Keratinocyte (primary cell): ENCODE results near the gene GPC3. TPM values are rescaled to one million over a fixed set of nuclear protein-coding genes. Genes with fewer than 3 reads are reported as not detected.

ENCODE experiments used
- DNase-seq: peaks from one replicate; pipeline ENCODE4 v3.0.0-alpha.2; 2011; ENCODE audit warnings: low read depth, missing footprints, low spot score
- FAIRE-seq: peaks from 2 replicates; lab custom pipeline; 2011; peaks lifted over from hg19 to GRCh38; lab: Jason Lieb, UNC
- H2AFZ ChIP-seq: 2 replicates; pipeline ENCODE4 v1.6.0; 2012; ENCODE audit warnings: low read length, control low read depth, inconsistent platforms; ENCODE audit not compliant: control insufficient read depth
- H3K27ac ChIP-seq: 2 replicates; pipeline ENCODE4 v1.5.1; 2011; ENCODE audit warnings: low read length; ENCODE audit not compliant: control insufficient read depth, insufficient read depth
- H3K27me3 ChIP-seq: 3 replicates; pipeline ENCODE4 v1.6.0; 2011; ENCODE audit warnings: low read length; ENCODE audit not compliant: control insufficient read depth, insufficient read depth; ENCODE audit errors: extremely low read depth
- H3K36me3 ChIP-seq, 2 experiments: 2 replicates in 1 of 2; 3 replicates in 1 of 2; pipeline ENCODE4 v1.5.1; 2011; ENCODE audit warnings: low read length in 2 of 2, mild to moderate bottlenecking in 1 of 2; ENCODE audit not compliant: control insufficient read depth in 2 of 2, insufficient read depth in 2 of 2; ENCODE audit errors: extremely low read depth in 1 of 2
- H3K4me1 ChIP-seq: 3 replicates; pipeline ENCODE4 v1.5.1; 2011; ENCODE audit warnings: low read length; ENCODE audit not compliant: control insufficient read depth, insufficient read depth; ENCODE audit errors: extremely low read depth
- H3K4me2 ChIP-seq: 3 replicates; pipeline ENCODE4 v1.6.0; 2011; ENCODE audit warnings: low read depth, low read length; ENCODE audit not compliant: control insufficient read depth, insufficient read depth; ENCODE audit errors: extremely low read depth
- H3K4me3 ChIP-seq, 3 experiments: fragments of 200-600 bp in 1 of 3; sonication (generic) in 1 of 3; 2 replicates in 2 of 3; 3 replicates in 1 of 3; pipeline ENCODE4 v1.5.1; 2011 to 2016; ENCODE audit warnings: low read length in 3 of 3, mild to moderate bottlenecking in 3 of 3, control low read depth in 2 of 3, inconsistent platforms in 1 of 3, low read depth in 1 of 3, mixed read lengths in 1 of 3, mixed run types in 1 of 3, moderate library complexity in 1 of 3; ENCODE audit not compliant: control insufficient read depth in 2 of 3, insufficient read depth in 2 of 3; ENCODE audit errors: extremely low read depth in 1 of 3
- H3K79me2 ChIP-seq: 2 replicates; pipeline ENCODE4 v1.6.0; 2012; ENCODE audit warnings: low read length; ENCODE audit not compliant: control insufficient read depth, insufficient read depth
- H3K9ac ChIP-seq: 3 replicates; pipeline ENCODE4 v1.6.0; 2011; ENCODE audit warnings: low read length; ENCODE audit not compliant: control insufficient read depth, insufficient read depth; ENCODE audit errors: extremely low read depth
- H3K9me1 ChIP-seq: 3 replicates; pipeline ENCODE4 v1.6.0; 2011; ENCODE audit warnings: low read length; ENCODE audit not compliant: control insufficient read depth, insufficient read depth; ENCODE audit errors: extremely low read depth
- H3K9me3 ChIP-seq: 2 replicates; pipeline ENCODE4 v1.5.1; 2012; ENCODE audit warnings: low read depth, low read length; ENCODE audit not compliant: control insufficient read depth
- H4K20me1 ChIP-seq: 3 replicates; pipeline ENCODE4 v1.6.0; 2011; ENCODE audit warnings: low read length; ENCODE audit not compliant: control insufficient read depth, insufficient read depth; ENCODE audit errors: extremely low read depth
- CTCF ChIP-seq, 3 experiments: IDR thresholded peaks in 1 of 3; conservative IDR thresholded peaks in 1 of 3; optimal IDR thresholded peaks in 1 of 3; 2 replicates in 2 of 3; 3 replicates in 1 of 3; pipeline versions ENCODE3 to v1.5.1; 2011; ENCODE audit warnings: low read length in 3 of 3, mild to moderate bottlenecking in 3 of 3, moderate library complexity in 2 of 3, control low read depth in 1 of 3, inconsistent platforms in 1 of 3; ENCODE audit not compliant: insufficient read depth in 2 of 3; ENCODE audit errors: extremely low read depth in 1 of 3
- EZH2 ChIP-seq: IDR thresholded peaks from one replicate; pipeline ENCODE4 v1.6.1; 2012; ENCODE audit warnings: inconsistent platforms, mild to moderate bottlenecking, low read length, moderate library complexity
- dilution Hi-C: fragments of 300-500 bp; cut with MboI; formaldehyde crosslinking; loops from one replicate; pipeline ENCODE4 v1.7.0; 2020; ENCODE audit warnings: low sequenced_read_pairs; ENCODE audit not compliant: extremely low pct_ligation_motif_present
- polyA plus RNA-seq, 5 experiments: library from polyadenylated mRNA; depleted of rRNA in 3 of 5; stranded (reverse) in 3 of 5; stranded (forward) in 1 of 5; unstranded in 1 of 5; fragments of >200 nt; gene quantifications; 1 replicate in 1 of 5; 2 replicates in 3 of 5; 3 replicates in 1 of 5; pipeline versions ENCODE4 v1.2.1 to v1.2.3, GENCODE V29; 2011 to 2012; ENCODE audit warnings: missing spikeins in 2 of 5, low read depth in 1 of 5, low replicate concordance in 1 of 5

The GPC3 gene
- polyA plus RNA-seq, 1 donor (not counting 4 experiments of a cell fraction or from before 2014, with no cell fraction given): 0.03 TPM

DNA sequence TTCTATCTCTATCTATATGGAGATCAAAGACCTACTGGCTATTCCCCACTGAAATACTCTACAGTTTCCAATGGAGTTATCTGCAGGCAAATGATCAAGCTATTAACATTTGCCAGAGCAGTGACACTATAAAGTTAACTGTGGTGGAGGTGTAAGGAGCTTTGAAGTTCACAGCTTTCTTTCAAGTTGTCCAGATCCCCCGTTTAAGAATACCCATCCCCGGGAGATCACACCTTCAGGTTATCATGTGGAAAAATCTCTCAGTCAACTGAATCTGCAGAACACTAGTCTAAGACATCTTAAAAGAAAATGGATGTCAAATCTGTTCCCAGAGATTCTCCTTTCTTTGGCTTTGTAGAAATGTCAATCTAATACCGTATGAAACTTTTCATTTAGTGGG is 80.1 kb downstream of the GPC3 start:
- FAIRE-seq: no peak
- no peak overlapping the region for H3K27ac ChIP-seq
- H3K4me2 ChIP-seq: no peak overlapping the region

DNA sequence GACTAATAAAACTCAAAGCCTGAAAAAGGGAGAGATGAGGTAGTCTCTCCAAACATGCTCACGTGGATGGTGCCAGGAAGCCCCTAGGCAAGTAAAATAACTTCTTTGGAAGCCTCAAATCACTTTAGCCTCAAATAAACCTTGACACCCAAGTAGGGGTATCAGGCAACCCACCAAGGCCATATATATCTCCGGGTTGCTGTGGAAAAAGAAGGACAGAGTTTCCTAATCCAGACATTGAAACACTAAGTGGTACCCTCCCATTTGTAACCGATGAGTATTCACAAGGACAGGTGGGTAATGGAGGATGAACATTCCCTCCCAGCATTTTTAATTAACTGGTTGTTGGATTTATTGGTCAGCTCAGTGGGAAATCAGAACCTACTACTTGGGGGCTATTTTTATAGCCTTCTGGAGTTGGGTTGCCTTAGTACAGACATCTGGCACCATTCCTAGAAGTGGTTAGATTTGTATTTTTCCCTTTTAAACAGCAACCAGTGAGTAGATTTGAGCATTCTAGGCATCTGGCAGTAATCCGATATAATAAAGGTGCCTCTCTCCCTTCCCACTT is 87.7 kb downstream of the GPC3 start:
- Histone ChIP-seq H3K36me3 (no peaks in the 10 kb centered on the region), H3K4me1 (no peaks in the 10 kb centered on the region), H3K4me2 (no peak overlapping the region), H4K20me1 (no peaks in the 10 kb centered on the region), H3K79me2 (no peaks in the 10 kb centered on the region), H2AFZ (no peak overlapping the region), H3K9ac (no peak overlapping the region), H3K4me3 (no peak overlapping the region), H3K27ac (no peak overlapping the region), H3K9me1 (no peaks in the 10 kb centered on the region), H3K27me3 (no peaks in the 10 kb centered on the region), H3K9me3 (no peaks in the 10 kb centered on the region)
- dilution Hi-C loops: no loop called here
- no peak for DNase-seq
- TF ChIP-seq CTCF (optimal IDR thresholded peaks at IDR 0.05 in 1 of 3, IDR thresholded peaks at IDR 0.05 in 1 of 3, conservative IDR thresholded peaks at IDR 0.05 in 1 of 3; ENCODE audit: extremely low read depth in 1 of 3, insufficient read depth in 2 of 3, low read length in 3 of 3): no peak
- TF ChIP-seq EZH2: no peak
- no peak for FAIRE-seq

More for the DNA sequence above, 80.1 kb downstream of the GPC3 start:
- H3K9me1 ChIP-seq: no peaks in the 10 kb centered on the region
- no peak for DNase-seq
- H3K4me3 ChIP-seq: no peak overlapping the region
- no peaks in the 10 kb centered on the region for H3K79me2 ChIP-seq
- H3K9me3 ChIP-seq: no peaks in the 10 kb centered on the region
- no peaks in the 10 kb centered on the region for H3K4me1 ChIP-seq
- TF ChIP-seq CTCF (optimal IDR thresholded peaks at IDR 0.05 in 1 of 3, IDR thresholded peaks at IDR 0.05 in 1 of 3, conservative IDR thresholded peaks at IDR 0.05 in 1 of 3; ENCODE audit: extremely low read depth in 1 of 3, insufficient read depth in 2 of 3, low read length in 3 of 3) (no peak), EZH2 (no peak)
- no peaks in the 10 kb centered on the region for H3K36me3 ChIP-seq
- dilution Hi-C loops: no loop called here
- no peaks in the 10 kb centered on the region for H3K27me3 ChIP-seq
- no peak overlapping the region for H2AFZ ChIP-seq
- no peaks in the 10 kb centered on the region for H4K20me1 ChIP-seq
- H3K9ac ChIP-seq: no peak overlapping the region
